Transverse colon (tissue), 4 donors: ENCODE results near the gene GPATCH11.

Experiments
- EP300 ChIP-seq: sonication (generic); formaldehyde crosslinking; IDR thresholded peaks from one replicate; pipeline ENCODE4 v1.6.1; 2017; ENCODE audit warnings: antibody characterized with exemption, low read depth
- POLR2A ChIP-seq: fragments of 450-650 bp; IDR thresholded peaks from one replicate; pipeline ENCODE4 v1.6.1; 2016; ENCODE audit warnings: antibody characterized with exemption, mild to moderate bottlenecking, moderate library complexity
- POLR2AphosphoS5 ChIP-seq, 3 donors: sonication (generic); formaldehyde crosslinking; IDR thresholded peaks; one replicate each; pipeline ENCODE4 v1.6.1; 2016; ENCODE audit warnings: antibody characterized with exemption in 3 of 3
- TF ChIP-seq, protein P1 (sequence below), 5 experiments: fragments of 200-600 bp in 3 of 5; fragments of 450-650 bp in 2 of 5; sonication (generic) in 3 of 5; IDR thresholded peaks; 1 replicate in 2 of 5; 2 replicates in 3 of 5; pipeline ENCODE4 v1.5.1; 2016 to 2017; ENCODE audit warnings: antibody characterized with exemption in 5 of 5, inconsistent platforms in 3 of 5, mild to moderate bottlenecking in 2 of 5, moderate library complexity in 1 of 5

DNA sequence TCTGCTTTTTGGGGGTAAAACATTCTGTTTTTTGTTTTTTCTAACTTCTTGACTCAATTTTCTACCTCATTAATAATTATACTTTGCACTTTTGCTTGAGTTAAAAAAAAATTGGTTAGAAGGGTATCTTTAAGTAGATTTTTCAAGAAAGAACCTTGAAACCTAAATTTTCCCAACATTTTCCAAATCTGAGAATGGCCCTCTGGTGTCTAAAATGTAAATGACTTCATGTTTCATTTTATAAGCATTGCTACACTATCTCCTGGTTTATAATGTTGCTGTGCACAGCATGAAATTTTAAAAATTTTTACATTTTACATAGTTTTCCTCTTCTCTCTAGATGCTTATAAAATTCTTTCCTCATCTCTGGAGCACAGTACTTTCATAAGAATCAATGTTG is 58.2 kb downstream of the GPATCH11 start:
- TF ChIP-seq, protein P1, sequence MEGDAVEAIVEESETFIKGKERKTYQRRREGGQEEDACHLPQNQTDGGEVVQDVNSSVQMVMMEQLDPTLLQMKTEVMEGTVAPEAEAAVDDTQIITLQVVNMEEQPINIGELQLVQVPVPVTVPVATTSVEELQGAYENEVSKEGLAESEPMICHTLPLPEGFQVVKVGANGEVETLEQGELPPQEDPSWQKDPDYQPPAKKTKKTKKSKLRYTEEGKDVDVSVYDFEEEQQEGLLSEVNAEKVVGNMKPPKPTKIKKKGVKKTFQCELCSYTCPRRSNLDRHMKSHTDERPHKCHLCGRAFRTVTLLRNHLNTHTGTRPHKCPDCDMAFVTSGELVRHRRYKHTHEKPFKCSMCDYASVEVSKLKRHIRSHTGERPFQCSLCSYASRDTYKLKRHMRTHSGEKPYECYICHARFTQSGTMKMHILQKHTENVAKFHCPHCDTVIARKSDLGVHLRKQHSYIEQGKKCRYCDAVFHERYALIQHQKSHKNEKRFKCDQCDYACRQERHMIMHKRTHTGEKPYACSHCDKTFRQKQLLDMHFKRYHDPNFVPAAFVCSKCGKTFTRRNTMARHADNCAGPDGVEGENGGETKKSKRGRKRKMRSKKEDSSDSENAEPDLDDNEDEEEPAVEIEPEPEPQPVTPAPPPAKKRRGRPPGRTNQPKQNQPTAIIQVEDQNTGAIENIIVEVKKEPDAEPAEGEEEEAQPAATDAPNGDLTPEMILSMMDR (IDR thresholded peaks at IDR 0.05): no peak
- TF ChIP-seq EP300 (no peak), POLR2A (no peak), POLR2AphosphoS5 (IDR thresholded peaks at IDR 0.05) (no peak)
